H9 (cell line): ENCODE data around the gene KCNMA1. TPM values are rescaled to one million over a fixed set of nuclear protein-coding genes. Genes with fewer than 3 reads are reported as not detected.

Experiments
- DNase-seq: peaks from one replicate; pipeline ENCODE4 v3.0.0-alpha.2; 2017
- H2AFZ ChIP-seq: one replicate; pipeline ENCODE4 v1.6.1; 2013; ENCODE audit warnings: mild to moderate bottlenecking, low read length, control low read depth, moderate library complexity
- H2AK5ac ChIP-seq: 2 replicates; pipeline ENCODE4 v1.6.1; 2013; ENCODE audit warnings: low read length, control low read depth, mixed read lengths; ENCODE audit not compliant: insufficient read length
- H2BK120ac ChIP-seq: one replicate; pipeline ENCODE4 v1.6.1; 2013; ENCODE audit warnings: low read depth, mild to moderate bottlenecking, low read length, control low read depth, inconsistent platforms; ENCODE audit not compliant: poor library complexity, severe bottlenecking
- H2BK12ac ChIP-seq: 2 replicates; pipeline ENCODE4 v1.6.1; 2013; ENCODE audit warnings: low read length, control low read depth, mixed read lengths, low read depth; ENCODE audit not compliant: insufficient read length
- H2BK15ac ChIP-seq: 2 replicates; pipeline ENCODE4 v1.6.1; 2013; ENCODE audit warnings: low read depth, low read length, control low read depth
- H2BK20ac ChIP-seq: one replicate; pipeline ENCODE4 v1.6.1; 2013; ENCODE audit warnings: low read depth, mild to moderate bottlenecking, low read length, control low read depth, inconsistent platforms; ENCODE audit not compliant: poor library complexity, severe bottlenecking
- H2BK5ac ChIP-seq: 2 replicates; pipeline ENCODE4 v1.6.1; 2013; ENCODE audit warnings: low read length, control low read depth, mixed read lengths; ENCODE audit not compliant: insufficient read length
- H3K14ac ChIP-seq: 2 replicates; pipeline ENCODE4 v1.6.1; 2013; ENCODE audit warnings: low read length, control low read depth; ENCODE audit not compliant: insufficient read depth
- H3K18ac ChIP-seq: 2 replicates; pipeline ENCODE4 v1.6.1; 2013; ENCODE audit warnings: low read depth, mild to moderate bottlenecking, mixed read lengths, low read length, control low read depth; ENCODE audit not compliant: insufficient read length
- H3K23ac ChIP-seq: 2 replicates; pipeline ENCODE4 v1.6.1; 2013; ENCODE audit warnings: low read length, control low read depth, mixed read lengths, low read depth; ENCODE audit not compliant: insufficient read length
- H3K23me2 ChIP-seq: 2 replicates; pipeline ENCODE4 v1.6.1; 2013; ENCODE audit warnings: low read depth, mild to moderate bottlenecking, mixed read lengths, low read length, control low read depth; ENCODE audit not compliant: insufficient read length, poor library complexity, severe bottlenecking
- H3K27ac ChIP-seq: 2 replicates; pipeline ENCODE4 v1.5.1; 2013; ENCODE audit warnings: low read length, control low read depth, mixed read lengths, low read depth; ENCODE audit not compliant: insufficient read length
- H3K27me3 ChIP-seq: 2 replicates; pipeline ENCODE4 v1.6.1; 2013; ENCODE audit warnings: low read length, control low read depth, inconsistent platforms; ENCODE audit not compliant: insufficient read depth
- H3K4ac ChIP-seq: 2 replicates; pipeline ENCODE4 v1.6.1; 2013; ENCODE audit warnings: low read depth, mild to moderate bottlenecking, control low read depth, inconsistent platforms, low read length, moderate library complexity
- H3K4me1 ChIP-seq: 2 replicates; pipeline ENCODE4 v1.6.1; 2013; ENCODE audit warnings: low read length, control low read depth, inconsistent platforms; ENCODE audit not compliant: insufficient read depth
- H3K4me2 ChIP-seq: 2 replicates; pipeline ENCODE4 v1.6.1; 2013; ENCODE audit warnings: low read length, control low read depth, mixed read lengths; ENCODE audit not compliant: insufficient read length, insufficient read depth
- H3K56ac ChIP-seq: 2 replicates; pipeline ENCODE4 v1.6.1; 2013; ENCODE audit warnings: low read depth, mild to moderate bottlenecking, mixed read lengths, low read length, control low read depth; ENCODE audit not compliant: insufficient read length
- H3K79me1 ChIP-seq: 2 replicates; pipeline ENCODE4 v1.6.1; 2013; ENCODE audit warnings: low read depth, mild to moderate bottlenecking, moderate library complexity, low read length, control low read depth, inconsistent platforms; ENCODE audit not compliant: insufficient read depth, poor library complexity, severe bottlenecking
- H3K79me2 ChIP-seq: 2 replicates; pipeline ENCODE4 v1.6.1; 2013; ENCODE audit warnings: low read length, control low read depth, inconsistent platforms; ENCODE audit not compliant: insufficient read depth
- H3K9ac ChIP-seq: 2 replicates; pipeline ENCODE4 v1.6.1; 2013; ENCODE audit warnings: low read length, control low read depth, mixed read lengths; ENCODE audit not compliant: insufficient read length; ENCODE audit errors: extremely low read depth
- H3K9me3 ChIP-seq: one replicate; pipeline ENCODE4 v1.6.1; 2013; ENCODE audit warnings: low read depth, low read length, inconsistent platforms; ENCODE audit not compliant: control insufficient read depth
- H3T11ph ChIP-seq: one replicate; pipeline ENCODE4 v1.6.1; 2013; ENCODE audit warnings: mild to moderate bottlenecking, low read length, control low read depth, inconsistent platforms
- H4K20me1 ChIP-seq: one replicate; pipeline ENCODE4 v1.6.1; 2013; ENCODE audit not compliant: control insufficient read depth, insufficient read length, insufficient read depth
- H4K5ac ChIP-seq: 2 replicates; pipeline ENCODE4 v1.6.1; 2013; ENCODE audit warnings: low read depth, mild to moderate bottlenecking, mixed read lengths, low read length, control low read depth; ENCODE audit not compliant: insufficient read length
- H4K8ac ChIP-seq: replicated peaks from 2 replicates; pipeline ENCODE4 v1.6.1; 2013; ENCODE audit warnings: low read length, control low read depth, mixed read lengths, low read depth; ENCODE audit not compliant: insufficient read length
- H4K91ac ChIP-seq: 2 replicates; pipeline ENCODE4 v1.6.1; 2013; ENCODE audit warnings: low read depth, mild to moderate bottlenecking, moderate library complexity, mixed read lengths, low read length, control low read depth; ENCODE audit not compliant: insufficient read length
- H3K27ac Mint-ChIP-seq, 3 experiments: 2 replicates in 2 of 3; 3 replicates in 1 of 3; pipeline ENCODE4 v1.8.0; 2020 to 2021; ENCODE audit warnings: mixed read lengths in 3 of 3, mild to moderate bottlenecking in 1 of 3, moderate library complexity in 1 of 3
- H3K27me3 Mint-ChIP-seq: 2 replicates; pipeline ENCODE4 v1.8.0; 2021; ENCODE audit warnings: low read depth, mild to moderate bottlenecking, moderate library complexity, mixed read lengths
- H3K36me3 Mint-ChIP-seq, 3 experiments: 2 replicates in 2 of 3; 3 replicates in 1 of 3; pipeline ENCODE4 v1.8.0; 2020 to 2021; ENCODE audit warnings: low read depth in 3 of 3, mixed read lengths in 3 of 3; ENCODE audit not compliant: insufficient read depth in 1 of 3
- H3K4me1 Mint-ChIP-seq, 2 experiments: 2 replicates each; pipeline ENCODE4 v1.8.0; 2020; ENCODE audit warnings: mixed read lengths in 2 of 2
- H3K4me3 Mint-ChIP-seq, 2 experiments: 2 replicates in 1 of 2; 3 replicates in 1 of 2; pipeline ENCODE4 v1.8.0; 2020 to 2021; ENCODE audit warnings: mild to moderate bottlenecking in 2 of 2, mixed read lengths in 2 of 2, moderate library complexity in 1 of 2
- H3K9me3 Mint-ChIP-seq, 2 experiments: 2 replicates in 1 of 2; 3 replicates in 1 of 2; pipeline ENCODE4 v1.8.0; 2020; ENCODE audit warnings: mild to moderate bottlenecking in 2 of 2, mixed read lengths in 2 of 2, moderate library complexity in 1 of 2
- total RNA-seq: library from RNA; stranded (reverse); gene quantifications from 2 replicates; pipeline ENCODE4 v1.2.1, GENCODE V29; 2021
- TF ChIP-seq, protein P1 (sequence below): fragments of 200-600 bp; sonication (generic); conservative IDR thresholded peaks from 3 replicates; pipeline ENCODE4 v1.8.0; 2021; ENCODE audit warnings: antibody characterized with exemption, mild to moderate bottlenecking

Gene KCNMA1
- total RNA-seq, 1 experiment from 2014 or later = 2.0 TPM

DNA sequence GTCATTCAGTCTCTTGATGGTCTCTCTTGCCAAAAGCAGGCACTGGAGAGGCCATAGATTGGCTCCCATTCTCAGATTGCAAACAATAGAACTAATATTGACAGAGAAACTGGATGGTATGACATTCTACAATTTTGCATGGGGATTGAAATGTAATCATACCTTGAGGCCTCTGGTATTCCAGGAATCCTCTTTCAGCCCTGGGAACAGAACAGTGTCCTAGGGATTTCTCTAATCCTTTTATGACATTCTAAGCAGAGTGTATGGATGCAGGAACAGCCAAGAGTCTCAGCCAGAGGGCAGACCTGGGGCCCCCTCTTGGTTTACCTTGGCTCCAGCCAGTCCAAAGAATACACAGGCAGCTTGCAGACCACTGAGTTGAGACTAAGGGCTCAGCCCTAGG lies 206.4 kb downstream of the KCNMA1 start:
- Histone ChIP-seq H2AK5ac (no peak overlapping the region), H2BK12ac (no peak overlapping the region), H3K14ac (no peak overlapping the region), H3T11ph (no peak overlapping the region), H2BK15ac (no peak overlapping the region), H3K79me1 (no peaks in the 10 kb centered on the region), H3K79me2 (no peaks in the 10 kb centered on the region), H3K23ac (no peak overlapping the region), H3K4me1 (no peaks in the 10 kb centered on the region), H3K9me3 (no peaks in the 10 kb centered on the region), H4K8ac (no peak overlapping the region), H2AFZ (no peak overlapping the region), H2BK120ac (no peak overlapping the region), H2BK20ac (no peak overlapping the region), H3K56ac (no peak overlapping the region), H3K27ac (no peak overlapping the region), H4K5ac (no peak overlapping the region), H3K4ac (no peak overlapping the region), H4K20me1 (no peaks in the 10 kb centered on the region), H3K9ac (no peak overlapping the region), H3K4me2 (no peak overlapping the region), H3K18ac (no peak overlapping the region), H3K23me2 (no peaks in the 10 kb centered on the region), H3K27me3 (no peaks in the 10 kb centered on the region), H4K91ac (no peak overlapping the region), H2BK5ac (no peak overlapping the region)
- Mint-ChIP-seq H3K36me3 (no peaks in the 10 kb centered on the region), H3K4me1 (peaks cover 38% of the 10 kb centered on the region in 2 experiments), H3K4me3 (no peak overlapping the region), H3K27me3 (no peaks in the 10 kb centered on the region), H3K27ac (peak overlapping the region in 1 of 3 experiments; percentile 42; a peak in 3 of 7 replicates), H3K9me3 (no peaks in the 10 kb centered on the region)
- TF ChIP-seq, protein P1, sequence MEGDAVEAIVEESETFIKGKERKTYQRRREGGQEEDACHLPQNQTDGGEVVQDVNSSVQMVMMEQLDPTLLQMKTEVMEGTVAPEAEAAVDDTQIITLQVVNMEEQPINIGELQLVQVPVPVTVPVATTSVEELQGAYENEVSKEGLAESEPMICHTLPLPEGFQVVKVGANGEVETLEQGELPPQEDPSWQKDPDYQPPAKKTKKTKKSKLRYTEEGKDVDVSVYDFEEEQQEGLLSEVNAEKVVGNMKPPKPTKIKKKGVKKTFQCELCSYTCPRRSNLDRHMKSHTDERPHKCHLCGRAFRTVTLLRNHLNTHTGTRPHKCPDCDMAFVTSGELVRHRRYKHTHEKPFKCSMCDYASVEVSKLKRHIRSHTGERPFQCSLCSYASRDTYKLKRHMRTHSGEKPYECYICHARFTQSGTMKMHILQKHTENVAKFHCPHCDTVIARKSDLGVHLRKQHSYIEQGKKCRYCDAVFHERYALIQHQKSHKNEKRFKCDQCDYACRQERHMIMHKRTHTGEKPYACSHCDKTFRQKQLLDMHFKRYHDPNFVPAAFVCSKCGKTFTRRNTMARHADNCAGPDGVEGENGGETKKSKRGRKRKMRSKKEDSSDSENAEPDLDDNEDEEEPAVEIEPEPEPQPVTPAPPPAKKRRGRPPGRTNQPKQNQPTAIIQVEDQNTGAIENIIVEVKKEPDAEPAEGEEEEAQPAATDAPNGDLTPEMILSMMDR = peak; percentile 40; the same call in 2 of the 3 replicates
- DNase-seq = peak; percentile 34
